H9 (cell line): Measurements from ENCODE around the gene ADSL. TPM values are rescaled to one million over a fixed set of nuclear protein-coding genes. Genes with fewer than 3 reads are reported as not detected.

Experiments used
- DNase-seq: peaks from one replicate; pipeline ENCODE4 v3.0.0-alpha.2; 2017
- H2AFZ ChIP-seq: one replicate; pipeline ENCODE4 v1.6.1; 2013; ENCODE audit warnings: mild to moderate bottlenecking, low read length, control low read depth, moderate library complexity
- H2AK5ac ChIP-seq: 2 replicates; pipeline ENCODE4 v1.6.1; 2013; ENCODE audit warnings: low read length, control low read depth, mixed read lengths; ENCODE audit not compliant: insufficient read length
- H2BK120ac ChIP-seq: one replicate; pipeline ENCODE4 v1.6.1; 2013; ENCODE audit warnings: low read depth, mild to moderate bottlenecking, low read length, control low read depth, inconsistent platforms; ENCODE audit not compliant: poor library complexity, severe bottlenecking
- H2BK12ac ChIP-seq: 2 replicates; pipeline ENCODE4 v1.6.1; 2013; ENCODE audit warnings: low read length, control low read depth, mixed read lengths, low read depth; ENCODE audit not compliant: insufficient read length
- H2BK15ac ChIP-seq: 2 replicates; pipeline ENCODE4 v1.6.1; 2013; ENCODE audit warnings: low read depth, low read length, control low read depth
- H2BK20ac ChIP-seq: one replicate; pipeline ENCODE4 v1.6.1; 2013; ENCODE audit warnings: low read depth, mild to moderate bottlenecking, low read length, control low read depth, inconsistent platforms; ENCODE audit not compliant: poor library complexity, severe bottlenecking
- H2BK5ac ChIP-seq: 2 replicates; pipeline ENCODE4 v1.6.1; 2013; ENCODE audit warnings: low read length, control low read depth, mixed read lengths; ENCODE audit not compliant: insufficient read length
- H3K14ac ChIP-seq: 2 replicates; pipeline ENCODE4 v1.6.1; 2013; ENCODE audit warnings: low read length, control low read depth; ENCODE audit not compliant: insufficient read depth
- H3K18ac ChIP-seq: 2 replicates; pipeline ENCODE4 v1.6.1; 2013; ENCODE audit warnings: low read depth, mild to moderate bottlenecking, mixed read lengths, low read length, control low read depth; ENCODE audit not compliant: insufficient read length
- H3K23ac ChIP-seq: 2 replicates; pipeline ENCODE4 v1.6.1; 2013; ENCODE audit warnings: low read length, control low read depth, mixed read lengths, low read depth; ENCODE audit not compliant: insufficient read length
- H3K23me2 ChIP-seq: 2 replicates; pipeline ENCODE4 v1.6.1; 2013; ENCODE audit warnings: low read depth, mild to moderate bottlenecking, mixed read lengths, low read length, control low read depth; ENCODE audit not compliant: insufficient read length, poor library complexity, severe bottlenecking
- H3K27ac ChIP-seq: 2 replicates; pipeline ENCODE4 v1.5.1; 2013; ENCODE audit warnings: low read length, control low read depth, mixed read lengths, low read depth; ENCODE audit not compliant: insufficient read length
- H3K27me3 ChIP-seq: 2 replicates; pipeline ENCODE4 v1.6.1; 2013; ENCODE audit warnings: low read length, control low read depth, inconsistent platforms; ENCODE audit not compliant: insufficient read depth
- H3K4ac ChIP-seq: 2 replicates; pipeline ENCODE4 v1.6.1; 2013; ENCODE audit warnings: low read depth, mild to moderate bottlenecking, control low read depth, inconsistent platforms, low read length, moderate library complexity
- H3K4me1 ChIP-seq: 2 replicates; pipeline ENCODE4 v1.6.1; 2013; ENCODE audit warnings: low read length, control low read depth, inconsistent platforms; ENCODE audit not compliant: insufficient read depth
- H3K4me2 ChIP-seq: 2 replicates; pipeline ENCODE4 v1.6.1; 2013; ENCODE audit warnings: low read length, control low read depth, mixed read lengths; ENCODE audit not compliant: insufficient read length, insufficient read depth
- H3K56ac ChIP-seq: 2 replicates; pipeline ENCODE4 v1.6.1; 2013; ENCODE audit warnings: low read depth, mild to moderate bottlenecking, mixed read lengths, low read length, control low read depth; ENCODE audit not compliant: insufficient read length
- H3K79me1 ChIP-seq: 2 replicates; pipeline ENCODE4 v1.6.1; 2013; ENCODE audit warnings: low read depth, mild to moderate bottlenecking, moderate library complexity, low read length, control low read depth, inconsistent platforms; ENCODE audit not compliant: insufficient read depth, poor library complexity, severe bottlenecking
- H3K79me2 ChIP-seq: 2 replicates; pipeline ENCODE4 v1.6.1; 2013; ENCODE audit warnings: low read length, control low read depth, inconsistent platforms; ENCODE audit not compliant: insufficient read depth
- H3K9ac ChIP-seq: 2 replicates; pipeline ENCODE4 v1.6.1; 2013; ENCODE audit warnings: low read length, control low read depth, mixed read lengths; ENCODE audit not compliant: insufficient read length; ENCODE audit errors: extremely low read depth
- H3K9me3 ChIP-seq: one replicate; pipeline ENCODE4 v1.6.1; 2013; ENCODE audit warnings: low read depth, low read length, inconsistent platforms; ENCODE audit not compliant: control insufficient read depth
- H3T11ph ChIP-seq: one replicate; pipeline ENCODE4 v1.6.1; 2013; ENCODE audit warnings: mild to moderate bottlenecking, low read length, control low read depth, inconsistent platforms
- H4K20me1 ChIP-seq: one replicate; pipeline ENCODE4 v1.6.1; 2013; ENCODE audit not compliant: control insufficient read depth, insufficient read length, insufficient read depth
- H4K5ac ChIP-seq: 2 replicates; pipeline ENCODE4 v1.6.1; 2013; ENCODE audit warnings: low read depth, mild to moderate bottlenecking, mixed read lengths, low read length, control low read depth; ENCODE audit not compliant: insufficient read length
- H4K8ac ChIP-seq: replicated peaks from 2 replicates; pipeline ENCODE4 v1.6.1; 2013; ENCODE audit warnings: low read length, control low read depth, mixed read lengths, low read depth; ENCODE audit not compliant: insufficient read length
- H4K91ac ChIP-seq: 2 replicates; pipeline ENCODE4 v1.6.1; 2013; ENCODE audit warnings: low read depth, mild to moderate bottlenecking, moderate library complexity, mixed read lengths, low read length, control low read depth; ENCODE audit not compliant: insufficient read length
- H3K27ac Mint-ChIP-seq, 3 experiments: 2 replicates in 2 of 3; 3 replicates in 1 of 3; pipeline ENCODE4 v1.8.0; 2020 to 2021; ENCODE audit warnings: mixed read lengths in 3 of 3, mild to moderate bottlenecking in 1 of 3, moderate library complexity in 1 of 3
- H3K27me3 Mint-ChIP-seq: 2 replicates; pipeline ENCODE4 v1.8.0; 2021; ENCODE audit warnings: low read depth, mild to moderate bottlenecking, moderate library complexity, mixed read lengths
- H3K36me3 Mint-ChIP-seq, 3 experiments: 2 replicates in 2 of 3; 3 replicates in 1 of 3; pipeline ENCODE4 v1.8.0; 2020 to 2021; ENCODE audit warnings: low read depth in 3 of 3, mixed read lengths in 3 of 3; ENCODE audit not compliant: insufficient read depth in 1 of 3
- H3K4me1 Mint-ChIP-seq, 2 experiments: 2 replicates each; pipeline ENCODE4 v1.8.0; 2020; ENCODE audit warnings: mixed read lengths in 2 of 2
- H3K4me3 Mint-ChIP-seq, 2 experiments: 2 replicates in 1 of 2; 3 replicates in 1 of 2; pipeline ENCODE4 v1.8.0; 2020 to 2021; ENCODE audit warnings: mild to moderate bottlenecking in 2 of 2, mixed read lengths in 2 of 2, moderate library complexity in 1 of 2
- H3K9me3 Mint-ChIP-seq, 2 experiments: 2 replicates in 1 of 2; 3 replicates in 1 of 2; pipeline ENCODE4 v1.8.0; 2020; ENCODE audit warnings: mild to moderate bottlenecking in 2 of 2, mixed read lengths in 2 of 2, moderate library complexity in 1 of 2
- WGBS: extraction: QIAGEN DNeasy Blood & Tissue Kit; methylation state at CpG from one replicate; pipeline ENCODE4 v1.1.7; 2013; ENCODE audit warnings: missing lambda C conversion rate, low lambda C conversion rate, mixed read lengths; ENCODE audit not compliant: insufficient read length; ENCODE audit errors: extremely low coverage; 5-methylcytosine and 5-hydroxymethylcytosine counted together
- total RNA-seq: library from RNA; stranded (reverse); gene quantifications from 2 replicates; pipeline ENCODE4 v1.2.1, GENCODE V29; 2021
- TF ChIP-seq, protein P1 (sequence below): fragments of 200-600 bp; sonication (generic); conservative IDR thresholded peaks from 3 replicates; pipeline ENCODE4 v1.8.0; 2021; ENCODE audit warnings: antibody characterized with exemption, mild to moderate bottlenecking

The ADSL gene
- total RNA-seq, 1 experiment from 2014 or later = 175 TPM

DNA sequence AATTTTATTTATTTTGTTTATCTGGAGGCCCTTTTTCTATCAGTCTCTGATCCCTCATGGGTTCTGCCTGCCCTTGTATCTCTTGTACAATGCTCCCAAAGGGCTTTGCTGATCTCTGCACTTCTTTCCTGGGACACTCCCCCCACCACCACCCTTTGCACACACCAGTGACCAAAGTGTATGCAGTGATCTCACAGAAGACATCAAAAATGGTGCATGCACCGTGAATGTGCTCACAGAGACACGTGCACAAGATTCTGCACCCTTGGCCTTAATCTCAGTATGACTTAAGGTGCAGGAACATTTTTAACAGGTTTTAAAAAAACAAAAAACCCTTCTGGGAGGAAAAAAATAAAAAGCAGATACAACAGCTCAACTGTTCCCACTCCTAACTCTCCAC, 12.2 kb upstream of the ADSL start:
- WGBS = no CpG with 5 or more reads among the region's 2 CpGs

More for the DNA sequence above, 12.2 kb upstream of the ADSL start:
- no peaks in the 10 kb centered on the region for H3K79me2 ChIP-seq
- no peak overlapping the region for H3K56ac ChIP-seq
- no peak overlapping the region for H4K8ac ChIP-seq
- TF ChIP-seq, protein P1, sequence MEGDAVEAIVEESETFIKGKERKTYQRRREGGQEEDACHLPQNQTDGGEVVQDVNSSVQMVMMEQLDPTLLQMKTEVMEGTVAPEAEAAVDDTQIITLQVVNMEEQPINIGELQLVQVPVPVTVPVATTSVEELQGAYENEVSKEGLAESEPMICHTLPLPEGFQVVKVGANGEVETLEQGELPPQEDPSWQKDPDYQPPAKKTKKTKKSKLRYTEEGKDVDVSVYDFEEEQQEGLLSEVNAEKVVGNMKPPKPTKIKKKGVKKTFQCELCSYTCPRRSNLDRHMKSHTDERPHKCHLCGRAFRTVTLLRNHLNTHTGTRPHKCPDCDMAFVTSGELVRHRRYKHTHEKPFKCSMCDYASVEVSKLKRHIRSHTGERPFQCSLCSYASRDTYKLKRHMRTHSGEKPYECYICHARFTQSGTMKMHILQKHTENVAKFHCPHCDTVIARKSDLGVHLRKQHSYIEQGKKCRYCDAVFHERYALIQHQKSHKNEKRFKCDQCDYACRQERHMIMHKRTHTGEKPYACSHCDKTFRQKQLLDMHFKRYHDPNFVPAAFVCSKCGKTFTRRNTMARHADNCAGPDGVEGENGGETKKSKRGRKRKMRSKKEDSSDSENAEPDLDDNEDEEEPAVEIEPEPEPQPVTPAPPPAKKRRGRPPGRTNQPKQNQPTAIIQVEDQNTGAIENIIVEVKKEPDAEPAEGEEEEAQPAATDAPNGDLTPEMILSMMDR = no peak
- H3K4me3 Mint-ChIP-seq = no peak overlapping the region
- H2AFZ ChIP-seq = no peak overlapping the region
- peaks cover 2% of the 10 kb centered on the region for H4K20me1 ChIP-seq
- H3K18ac ChIP-seq = no peak overlapping the region
- no peaks in the 10 kb centered on the region for H3K27me3 ChIP-seq
- no peak overlapping the region for H2BK5ac ChIP-seq
- no peaks in the 10 kb centered on the region for H3K23me2 ChIP-seq
- no peak overlapping the region for H3K14ac ChIP-seq
- no peak overlapping the region for H3K4me2 ChIP-seq
- no peaks in the 10 kb centered on the region for H3K79me1 ChIP-seq
- no peak for DNase-seq
- peaks cover 43 to 53% of the 10 kb centered on the region in 2 experiments for H3K4me1 Mint-ChIP-seq
- H4K91ac ChIP-seq = no peak overlapping the region
- H3K27ac ChIP-seq = no peak overlapping the region
- no peak overlapping the region for H3T11ph ChIP-seq
- no peak overlapping the region for H4K5ac ChIP-seq
- no peak overlapping the region for H2BK20ac ChIP-seq
- no peak overlapping the region for H3K9ac ChIP-seq
- H3K4ac ChIP-seq = no peak overlapping the region
- no peak overlapping the region for H2BK15ac ChIP-seq
- H3K27ac Mint-ChIP-seq = peak overlapping the region in 1 of 3 experiments; percentile 62; a peak in 2 of 7 replicates
- no peak overlapping the region for H2BK120ac ChIP-seq
- H2AK5ac ChIP-seq = no peak overlapping the region
- H3K4me1 ChIP-seq = peaks cover 7% of the 10 kb centered on the region
- H3K9me3 ChIP-seq = no peaks in the 10 kb centered on the region
- no peak overlapping the region for H2BK12ac ChIP-seq
- no peak overlapping the region for H3K23ac ChIP-seq
- no peaks in the 10 kb centered on the region; the same call in none of the 2 replicates for H3K27me3 Mint-ChIP-seq
- H3K36me3 Mint-ChIP-seq = peaks cover 0 to 28% (median 7%) of the 10 kb centered on the region in 3 experiments; a peak in 2 of 7 replicates
- H3K9me3 Mint-ChIP-seq = no peaks in the 10 kb centered on the region
